Endothelial cell of umbilical vein (primary cell): ENCODE results near the gene MCTP1. TPM values are rescaled to one million over a fixed set of nuclear protein-coding genes. Genes with fewer than 3 reads are reported as not detected.

Source experiments
- BruUV-seq: library from RNA; stranded (reverse); fragments of 400-500 nt; replicated peaks from 2 replicates; lab custom pipeline; 2021; lab: Mats Ljungman, UMichigan
- CTCF ChIA-PET: fragments of 300-600, 350-600 bp; sonication (Branson Sonifier 250); formaldehyde crosslinking; loops from one replicate; lab custom pipeline; 2021; ENCODE audit warnings: antibody characterized with exemption, inconsistent platforms; lab: Charles Lee
- POLR2A ChIA-PET: fragments of 300-600, 350-600 bp; sonication (Branson Sonifier 250); formaldehyde crosslinking; loops from one replicate; lab custom pipeline; 2021; ENCODE audit warnings: antibody characterized with exemption, inconsistent platforms; lab: Charles Lee
- DNase-seq: peaks from one replicate; pipeline ENCODE4 v3.0.0-alpha.2; 2011; ENCODE audit warnings: low read depth, low spot score
- FAIRE-seq: peaks from 2 replicates; lab custom pipeline; 2011; peaks lifted over from hg19 to GRCh38; lab: Jason Lieb, UNC
- H2AFZ ChIP-seq: 2 replicates; pipeline ENCODE4 v1.6.0; 2012; ENCODE audit warnings: low read depth, low read length, control low read depth, inconsistent platforms
- H3K27ac ChIP-seq: 2 replicates; pipeline ENCODE4 v1.5.1; 2011; ENCODE audit warnings: low read depth, mild to moderate bottlenecking, control low read depth, low read length, moderate library complexity; ENCODE audit not compliant: insufficient read depth
- H3K27me3 ChIP-seq, 2 experiments: 2 replicates each; pipeline versions ENCODE4 v1.6.0 to v1.6.1; 2011; ENCODE audit warnings: low read length in 2 of 2, mixed read lengths in 1 of 2; ENCODE audit not compliant: control insufficient read depth in 2 of 2, insufficient read depth in 2 of 2
- H3K36me3 ChIP-seq, 2 experiments: 2 replicates in 1 of 2; 3 replicates in 1 of 2; pipeline ENCODE4 v1.5.1; 2011; ENCODE audit warnings: low read length in 2 of 2, mild to moderate bottlenecking in 1 of 2, moderate library complexity in 1 of 2; ENCODE audit not compliant: control insufficient read depth in 2 of 2, insufficient read depth in 2 of 2; ENCODE audit errors: extremely low read depth in 1 of 2
- H3K4me1 ChIP-seq: 3 replicates; pipeline ENCODE4 v1.5.1; 2011; ENCODE audit warnings: mild to moderate bottlenecking, low read length; ENCODE audit not compliant: control insufficient read depth, insufficient read depth; ENCODE audit errors: extremely low read depth
- H3K4me2 ChIP-seq: 2 replicates; pipeline ENCODE4 v1.6.1; 2011; ENCODE audit warnings: low read length, control low read depth, mixed read lengths; ENCODE audit not compliant: insufficient read depth
- H3K4me3 ChIP-seq, 3 experiments: fragments of 200-600 bp in 1 of 3; sonication (generic), shearing (Covaris generic) in 1 of 3; replicated peaks in 1 of 3; 2 replicates each; pipeline ENCODE4 v1.5.1; 2011 to 2016; ENCODE audit warnings: control low read depth in 3 of 3, low read length in 3 of 3, mild to moderate bottlenecking in 2 of 3, inconsistent platforms in 1 of 3, low read depth in 1 of 3, moderate library complexity in 1 of 3; ENCODE audit not compliant: insufficient read depth in 1 of 3
- H3K79me2 ChIP-seq: 2 replicates; pipeline ENCODE4 v1.6.0; 2012; ENCODE audit warnings: low read length, inconsistent platforms; ENCODE audit not compliant: control insufficient read depth, insufficient read depth
- H3K9ac ChIP-seq: replicated peaks from 2 replicates; pipeline ENCODE3; 2011; ENCODE audit warnings: low read length, control low read depth; ENCODE audit not compliant: insufficient read depth; ENCODE audit errors: extremely low read depth
- H3K9me1 ChIP-seq: replicated peaks from 3 replicates; pipeline ENCODE4 v1.6.0; 2011; ENCODE audit warnings: mild to moderate bottlenecking, low read length; ENCODE audit not compliant: control insufficient read depth, insufficient read depth; ENCODE audit errors: extremely low read depth
- H3K9me3 ChIP-seq: replicated peaks from 2 replicates; pipeline ENCODE4 v1.5.1; 2012; ENCODE audit warnings: low read length, inconsistent platforms; ENCODE audit not compliant: control insufficient read depth, insufficient read depth
- H4K20me1 ChIP-seq: replicated peaks from 2 replicates; pipeline ENCODE3; 2011; ENCODE audit warnings: mild to moderate bottlenecking, low read length; ENCODE audit not compliant: control insufficient read depth, insufficient read depth; ENCODE audit errors: extremely low read depth
- EZH2 ChIP-seq: IDR thresholded peaks from 2 replicates; pipeline ENCODE4 v1.6.1; 2012; ENCODE audit warnings: borderline replicate concordance, low read depth, mild to moderate bottlenecking, moderate library complexity, low read length, inconsistent platforms; ENCODE audit not compliant: severe bottlenecking
- FOS ChIP-seq: IDR thresholded peaks from 2 replicates; pipeline ENCODE4 v1.6.1; 2011; ENCODE audit warnings: mild to moderate bottlenecking, low read length, moderate library complexity, borderline replicate concordance; ENCODE audit not compliant: insufficient read depth
- GATA2 ChIP-seq: IDR thresholded peaks from 2 replicates; pipeline ENCODE4 v1.7.0; 2011; ENCODE audit warnings: low read depth, mild to moderate bottlenecking, moderate library complexity, mixed read lengths, low read length; ENCODE audit not compliant: insufficient read length, insufficient read depth
- JUN ChIP-seq: IDR thresholded peaks from 2 replicates; pipeline ENCODE4 v1.6.1; 2011; ENCODE audit warnings: borderline replicate concordance, low read depth; ENCODE audit not compliant: insufficient read length, insufficient read depth
- MAX ChIP-seq: IDR thresholded peaks from 2 replicates; pipeline ENCODE4 v1.6.1; 2011; ENCODE audit not compliant: insufficient read depth, insufficient read length
- MYC ChIP-seq: IDR thresholded peaks from one replicate; pipeline ENCODE4 v1.6.1; 2011; ENCODE audit warnings: mild to moderate bottlenecking, low read depth, low read length
- POLR2A ChIP-seq: IDR thresholded peaks from 2 replicates; pipeline ENCODE4 v1.6.1; 2012; ENCODE audit warnings: low read depth, mild to moderate bottlenecking, control low read depth, low read length
- POLR2AphosphoS5 ChIP-seq: IDR thresholded peaks from 2 replicates; pipeline ENCODE4 v1.6.1; 2012; ENCODE audit warnings: low read depth, mild to moderate bottlenecking, control low read depth, low read length, moderate library complexity; ENCODE audit not compliant: insufficient read depth
- dilution Hi-C: fragments of 300-500 bp; cut with MboI; formaldehyde crosslinking; loops from one replicate; pipeline ENCODE4 v1.15.0; 2019; ENCODE audit warnings: low sequenced_read_pairs; ENCODE audit not compliant: extremely low pct_ligation_motif_present
- intact Hi-C: fragments of 100-400 bp; cut with micrococcal nuclease; formaldehyde crosslinking; loops from one replicate; pipeline ENCODE4 v1.10.0; 2022
- polyA plus RNA-seq, 4 experiments: library from polyadenylated mRNA; depleted of rRNA in 3 of 4; stranded (reverse) in 3 of 4; unstranded in 1 of 4; fragments of >200 nt; gene quantifications; 2 replicates each; pipeline versions ENCODE4 v1.2.1 to v1.2.3, GENCODE V29; 2011 to 2012; ENCODE audit warnings: missing spikeins in 1 of 4
- total RNA-seq: library from RNA; stranded (reverse); gene quantifications from 2 replicates; pipeline ENCODE4 v1.2.3, GENCODE V29; 2021

The MCTP1 gene
- total and polyA plus RNA-seq, 2 donors (not counting 3 experiments of a cell fraction or from before 2014, with no cell fraction given) = 79.3 to 203 TPM

GRCh38 chr5:95084757-95085156 is 200.1 kb downstream of the MCTP1 start:
- no peaks in the 10 kb centered on the region for H3K36me3 ChIP-seq
- no peaks in the 10 kb centered on the region for H3K27me3 ChIP-seq
- peaks cover 29% of the 10 kb centered on the region for H3K4me1 ChIP-seq
- FAIRE-seq (no peak), DNase-seq (no peak)
- no TSS peak for BruUV-seq
- H3K27ac ChIP-seq = no peak overlapping the region
- H3K79me2 ChIP-seq = peaks cover 13% of the 10 kb centered on the region
- no peak overlapping the region for H2AFZ ChIP-seq
- no peak for TF ChIP-seq GATA2
- no peak for TF ChIP-seq EZH2
- TF ChIP-seq POLR2AphosphoS5 = no peak
- no peak for TF ChIP-seq MAX
- TF ChIP-seq FOS = no peak
- no peak for TF ChIP-seq JUN
- TF ChIP-seq POLR2A = no peak
- TF ChIP-seq MYC = no peak
- no peak overlapping the region for H3K9ac ChIP-seq
- no peaks in the 10 kb centered on the region for H3K9me3 ChIP-seq
- H3K4me3 ChIP-seq = no peak overlapping the region
- ChIA-PET CTCF (no interaction called here), POLR2A (no interaction called here)
- no peaks in the 10 kb centered on the region for H3K9me1 ChIP-seq
- H4K20me1 ChIP-seq = no peaks in the 10 kb centered on the region
- dilution Hi-C loops = no loop called here
- H3K4me2 ChIP-seq = no peak overlapping the region
- intact Hi-C loops = loop anchor here (5.0 kb wide), 1 partner anchor 178 kb away; no protein-coding TSS in a partner anchor

- CTCF ChIA-PET = no interaction called here
Observed at GRCh38 chr5:95083606-95084005, 201.3 kb downstream of the MCTP1 start.

More at GRCh38 chr5:95083606-95084005, 201.3 kb downstream of the MCTP1 start:
- no peaks in the 10 kb centered on the region for H3K27me3 ChIP-seq
- peaks cover 22% of the 10 kb centered on the region for H3K79me2 ChIP-seq
- POLR2A ChIA-PET = no interaction called here
- peaks cover 29% of the 10 kb centered on the region for H3K4me1 ChIP-seq
- TF ChIP-seq POLR2AphosphoS5 (no peak), JUN (peak; percentile 47)
- H3K9me1 ChIP-seq = no peaks in the 10 kb centered on the region
- dilution Hi-C loops (no loop called here), intact Hi-C loops (loop anchor here (5.0 kb wide), 1 partner anchor 179 kb away; no protein-coding TSS in a partner anchor)
- peaks cover 2% of the 10 kb centered on the region for H4K20me1 ChIP-seq
- H2AFZ ChIP-seq = no peak overlapping the region
- no TSS peak for BruUV-seq
- peak; percentile 75 for DNase-seq
- no peak overlapping the region for H3K9ac ChIP-seq
- H3K4me3 ChIP-seq = no peak overlapping the region
- peak; percentile 70 for FAIRE-seq
- H3K4me2 ChIP-seq = peak overlapping the region; percentile 27
- H3K27ac ChIP-seq = peak overlapping the region; percentile 68
- no peaks in the 10 kb centered on the region for H3K36me3 ChIP-seq
- no peaks in the 10 kb centered on the region for H3K9me3 ChIP-seq
